Gastrocnemius medialis (tissue), 4 donors: ENCODE results near the gene XYLT1.

Experiments used
- CTCF ChIP-seq, 5 experiments: fragments of 450-650 bp in 3 of 5; fragments of 200-600 bp in 2 of 5; sonication (generic) in 2 of 5; IDR thresholded peaks in 4 of 5; conservative IDR thresholded peaks in 1 of 5; 1 replicate in 4 of 5; 2 replicates in 1 of 5; pipeline ENCODE4 v1.5.1; 2016 to 2019; ENCODE audit warnings: antibody characterized with exemption in 5 of 5, mild to moderate bottlenecking in 3 of 5, moderate library complexity in 3 of 5
- POLR2A ChIP-seq, 2 donors: fragments of 450-650 bp; IDR thresholded peaks; one replicate each; pipeline ENCODE4 v1.6.1; 2017; ENCODE audit warnings: antibody characterized with exemption in 2 of 2, mild to moderate bottlenecking in 2 of 2, moderate library complexity in 2 of 2

GRCh38 chr16:17289050-17289449, 181.7 kb downstream of the XYLT1 start:
- no peak for TF ChIP-seq CTCF (IDR thresholded peaks at IDR 0.05 in 4 of 5, conservative IDR thresholded peaks at IDR 0.05 in 1 of 5)
- no peak for TF ChIP-seq POLR2A (IDR thresholded peaks at IDR 0.05)
